ENCODE results near the gene TMEM39A.

The TMEM39A gene

GRCh38 chr3:119395923-119396358 is 67.5 kb downstream of the TMEM39A start:
- DNase-seq, result no peak

DNA sequence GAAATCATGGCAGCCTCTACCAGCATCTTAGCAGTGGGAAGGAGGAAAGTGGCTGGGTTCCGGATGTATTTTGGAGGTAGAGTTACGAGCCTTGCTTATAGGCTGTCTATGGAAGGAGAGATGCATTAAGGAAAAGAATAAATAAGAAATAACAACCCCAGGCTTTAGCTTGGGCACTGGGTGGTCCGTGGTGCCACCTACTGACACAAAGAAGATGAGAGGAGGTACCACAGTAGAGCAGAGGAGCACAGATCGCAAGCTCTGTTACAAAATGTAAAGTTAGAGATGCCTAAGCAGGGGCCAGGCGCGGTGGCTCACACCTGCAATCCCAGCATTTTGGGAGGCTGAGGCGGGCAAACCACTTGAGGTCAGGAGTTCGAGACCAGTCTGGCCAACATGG is 74.8 kb downstream of the TMEM39A start:
- no peak for DNase-seq

DNA sequence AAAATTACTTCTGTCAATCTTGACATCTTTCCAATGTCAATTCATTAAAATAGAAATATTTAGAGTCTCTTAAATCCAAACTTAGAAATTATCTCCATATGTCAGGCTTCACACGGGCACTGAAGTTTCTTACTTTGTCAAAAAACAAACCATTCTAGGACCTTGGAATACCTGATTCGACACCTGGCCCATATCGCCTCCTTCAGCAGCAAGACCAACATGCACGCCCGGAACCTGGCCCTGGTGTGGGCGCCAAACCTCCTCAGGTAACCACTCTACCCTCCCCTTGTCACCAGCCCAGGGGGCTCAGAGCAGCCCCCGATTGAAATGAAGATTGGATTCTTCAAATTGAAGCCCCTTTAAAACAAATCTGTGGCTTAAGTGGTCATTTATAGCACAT is 81.3 kb downstream of the TMEM39A start:
- DNase-seq, result no peak

DNA sequence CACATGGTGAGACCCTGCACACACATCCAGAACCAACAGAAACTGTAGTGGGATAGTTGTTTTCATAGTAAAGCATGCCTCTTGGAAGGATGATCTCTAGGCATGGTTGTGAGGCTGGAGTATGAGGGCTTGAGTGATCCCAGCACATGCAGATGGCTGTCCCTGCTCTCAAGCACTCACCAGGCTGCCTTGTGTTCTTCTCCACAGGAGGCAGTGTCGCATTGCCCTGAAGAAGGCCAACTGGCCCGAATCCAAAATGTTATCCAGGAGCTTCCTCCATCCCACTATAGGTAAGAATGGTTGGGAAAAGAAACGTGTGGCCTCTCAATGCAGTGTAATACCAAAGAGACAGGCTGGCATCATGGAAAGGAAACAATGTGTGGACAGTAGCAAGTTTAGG is 82.7 kb downstream of the TMEM39A start:
- DNase-seq, result peak; percentile 3 to 41

Measured in NCI-H2081 (cell line).